ENCODE data around the gene ABCA1.

ABCA1 gene

GRCh38 chr9:104767507-104767906, 160.4 kb downstream of the ABCA1 start:
- no peak for DNase-seq (ENCODE audit: low spot score)

DNA sequence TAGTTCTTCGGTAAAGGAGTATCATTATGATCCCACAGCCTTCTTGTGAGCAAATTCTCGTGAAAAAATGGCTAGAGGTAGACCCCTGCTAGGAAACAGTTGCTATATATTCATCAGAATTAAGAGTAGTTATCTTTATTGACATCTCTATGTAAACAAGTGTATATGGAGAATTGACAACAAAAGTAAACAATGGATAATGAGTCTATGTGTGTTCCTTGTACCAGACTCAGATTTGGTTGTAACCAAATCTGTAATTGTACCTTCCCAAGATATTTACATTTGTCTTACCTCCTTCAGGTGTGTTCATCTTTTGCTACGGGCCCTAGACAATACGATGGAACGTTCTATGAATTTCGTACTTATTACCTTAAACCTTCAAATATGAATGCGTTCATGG, 161.9 kb downstream of the ABCA1 start:
- DNase-seq (ENCODE audit: low spot score) = no peak

GRCh38 chr9:104765138-104765537, 162.8 kb downstream of the ABCA1 start:
- no peak for DNase-seq (ENCODE audit: low spot score)

- DNase-seq (ENCODE audit: low spot score) = no peak
Observed at GRCh38 chr9:104758974-104759373, 169.0 kb downstream of the ABCA1 start.

DNA sequence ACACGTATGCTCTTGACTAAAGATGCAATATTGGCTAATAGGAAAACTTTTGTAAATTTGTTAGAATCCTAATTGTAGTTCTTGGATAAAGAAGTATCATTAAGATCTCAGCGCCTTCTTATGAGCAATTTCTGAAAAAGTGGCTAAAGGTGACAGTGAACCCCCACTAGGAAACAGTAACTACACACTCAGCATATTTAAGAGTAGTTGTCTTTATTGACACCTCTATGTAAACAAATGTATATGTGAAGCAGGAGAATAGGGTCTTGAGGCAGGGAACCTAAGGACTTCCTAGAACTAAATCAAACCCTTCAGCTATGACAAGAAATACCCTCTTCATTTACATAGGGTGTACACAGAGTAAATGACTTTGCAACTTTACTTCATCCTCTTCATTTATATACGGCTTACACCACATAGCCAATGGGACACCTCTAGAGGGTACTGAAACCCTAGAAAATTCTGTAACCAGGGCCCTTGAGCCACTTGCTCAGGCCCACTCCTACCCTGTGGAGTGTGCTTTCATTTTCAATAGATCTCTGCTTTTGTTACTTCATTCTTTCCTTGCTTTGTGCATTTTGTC, 177.7 kb downstream of the ABCA1 start:
- DNase-seq (ENCODE audit: low spot score) = no peak

- DNase-seq (ENCODE audit: low spot score) = no peak
Observed at GRCh38 chr9:104748359-104749031, 179.5 kb downstream of the ABCA1 start.

DNA sequence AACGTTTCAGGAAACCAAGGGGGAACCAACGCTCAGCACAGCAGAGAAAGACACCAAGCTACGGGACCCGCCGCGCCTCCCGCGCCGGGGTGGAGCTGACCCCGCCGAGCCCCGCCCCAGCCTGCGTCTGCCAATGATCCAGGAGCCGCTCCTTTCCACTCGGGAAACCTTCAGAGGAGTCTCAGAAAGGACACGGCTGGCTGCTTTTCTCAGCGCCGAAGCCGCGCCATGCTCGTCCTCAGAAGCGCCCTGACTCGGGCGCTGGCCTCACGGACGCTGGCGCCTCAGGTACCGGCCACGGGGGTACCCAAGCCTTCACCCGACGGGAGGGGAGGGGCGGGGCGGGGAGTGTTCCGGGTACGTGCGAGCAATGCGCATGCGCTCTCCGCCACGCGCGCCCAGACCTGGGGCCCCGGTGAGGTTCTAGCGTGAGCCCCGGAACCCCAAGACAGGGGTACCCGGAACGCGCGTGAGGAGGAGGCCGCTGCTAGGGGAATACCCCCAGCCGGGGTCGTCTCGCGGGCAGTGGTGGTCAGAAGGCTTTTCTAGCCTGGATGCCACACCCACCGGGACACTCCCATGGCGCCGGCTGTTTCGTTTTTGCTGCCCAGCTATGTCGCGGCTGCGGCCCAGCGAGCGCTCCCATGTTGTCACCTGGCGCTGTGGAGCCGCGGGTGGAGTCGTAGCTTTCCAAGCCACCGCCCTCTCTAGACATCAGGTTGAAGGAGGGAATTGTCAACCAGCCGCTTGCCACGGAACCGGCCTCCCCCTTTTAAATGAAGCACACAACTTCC, 180.2 kb downstream of the ABCA1 start, which contains the start of gene NIPSNAP3A:
Gene NIPSNAP3A (plus strand): TSS at position 119 of the 794 bp plus-strand sequence. CDS start 110 bp downstream, at position 229.
- DNase-seq (ENCODE audit: low spot score) = peak; percentile 83

DNA sequence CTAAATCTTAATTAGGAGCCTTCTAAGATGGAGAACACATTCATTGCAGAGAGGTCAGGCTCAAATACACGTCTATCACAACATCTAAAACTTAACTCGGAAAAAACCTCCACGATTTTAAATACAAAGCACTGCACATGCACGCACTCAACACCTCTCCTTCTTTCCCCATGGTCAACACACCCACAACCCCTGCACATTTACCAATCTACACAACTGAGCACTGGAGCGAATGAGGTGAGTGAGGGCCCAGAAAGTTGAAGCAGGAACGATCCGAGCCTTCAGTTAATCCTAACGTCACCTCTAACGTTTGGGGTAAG, 180.8 kb downstream of the ABCA1 start:
- no peak for DNase-seq (ENCODE audit: low spot score)

DNA sequence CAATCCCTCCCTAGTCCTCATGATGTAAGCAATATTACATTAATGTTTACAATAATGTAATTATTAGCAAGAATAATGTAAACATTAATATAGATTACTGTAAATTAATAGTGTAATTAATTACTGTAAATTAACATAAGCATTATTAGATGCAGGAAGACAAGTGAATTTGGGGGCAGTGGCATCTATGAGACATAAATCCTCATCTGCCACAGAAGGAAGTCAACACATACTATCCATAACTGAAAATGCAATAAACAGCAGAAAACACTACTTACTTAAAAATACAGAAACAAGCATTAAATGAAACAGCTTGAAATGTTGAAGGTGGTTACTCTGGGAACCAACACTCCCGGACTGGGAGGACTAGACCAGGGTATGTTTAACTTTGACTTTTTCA, 181.2 kb downstream of the ABCA1 start:
- DNase-seq (ENCODE audit: low spot score) = no peak

GRCh38 chr9:104746285-104746684, 181.7 kb downstream of the ABCA1 start:
- DNase-seq (ENCODE audit: low spot score) = no peak

- DNase-seq (ENCODE audit: low spot score) = no peak
Observed at GRCh38 chr9:104745852-104746251, 182.1 kb downstream of the ABCA1 start.

DNA sequence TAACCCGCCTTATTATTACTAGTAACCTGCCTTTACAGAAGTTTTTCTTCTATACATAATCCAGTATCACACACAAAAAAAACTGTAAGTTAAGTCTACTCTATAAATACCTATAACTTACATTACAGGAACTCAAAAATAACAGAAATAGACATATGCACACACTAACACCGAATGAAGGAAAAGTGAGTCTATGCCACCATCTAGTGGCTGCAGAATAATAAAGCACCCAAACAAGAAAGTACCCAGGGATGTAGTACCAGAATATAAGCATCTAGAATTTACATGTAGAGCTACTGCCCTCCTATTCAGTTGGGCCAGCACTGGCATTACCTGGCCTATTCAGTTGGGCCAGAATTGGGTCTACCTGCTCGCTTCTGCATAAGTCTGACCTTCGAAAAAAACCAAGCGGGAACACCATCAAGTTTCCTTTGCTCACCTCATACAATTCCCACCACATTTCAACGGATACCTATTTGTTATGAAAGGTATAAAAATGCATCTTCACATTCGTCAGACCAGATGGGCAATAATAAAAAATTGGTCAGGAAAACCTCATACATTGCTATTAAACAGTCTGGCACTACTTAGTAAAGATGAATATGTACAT, 184.5 kb downstream of the ABCA1 start:
- DNase-seq (ENCODE audit: low spot score) = peak; percentile 50

- DNase-seq (ENCODE audit: low spot score) = no peak
Observed at GRCh38 chr9:104740621-104741020, 187.3 kb downstream of the ABCA1 start.

GRCh38 chr9:104738452-104738851, 189.5 kb downstream of the ABCA1 start:
- no peak for DNase-seq (ENCODE audit: low spot score)
